ENCODE results near the gene DNAH10. TPM values are rescaled to one million over a fixed set of nuclear protein-coding genes. Genes with fewer than 3 reads are reported as not detected.

DNAH10 gene
- total RNA-seq, 1 donor from 2014 or later, result 0.17 TPM

- H3K4me3 ChIP-seq (ENCODE audit: low read depth, low read length), result no peak overlapping the region
- no peak for DNase-seq (ENCODE audit: low read depth)
- TF ChIP-seq, protein P1, sequence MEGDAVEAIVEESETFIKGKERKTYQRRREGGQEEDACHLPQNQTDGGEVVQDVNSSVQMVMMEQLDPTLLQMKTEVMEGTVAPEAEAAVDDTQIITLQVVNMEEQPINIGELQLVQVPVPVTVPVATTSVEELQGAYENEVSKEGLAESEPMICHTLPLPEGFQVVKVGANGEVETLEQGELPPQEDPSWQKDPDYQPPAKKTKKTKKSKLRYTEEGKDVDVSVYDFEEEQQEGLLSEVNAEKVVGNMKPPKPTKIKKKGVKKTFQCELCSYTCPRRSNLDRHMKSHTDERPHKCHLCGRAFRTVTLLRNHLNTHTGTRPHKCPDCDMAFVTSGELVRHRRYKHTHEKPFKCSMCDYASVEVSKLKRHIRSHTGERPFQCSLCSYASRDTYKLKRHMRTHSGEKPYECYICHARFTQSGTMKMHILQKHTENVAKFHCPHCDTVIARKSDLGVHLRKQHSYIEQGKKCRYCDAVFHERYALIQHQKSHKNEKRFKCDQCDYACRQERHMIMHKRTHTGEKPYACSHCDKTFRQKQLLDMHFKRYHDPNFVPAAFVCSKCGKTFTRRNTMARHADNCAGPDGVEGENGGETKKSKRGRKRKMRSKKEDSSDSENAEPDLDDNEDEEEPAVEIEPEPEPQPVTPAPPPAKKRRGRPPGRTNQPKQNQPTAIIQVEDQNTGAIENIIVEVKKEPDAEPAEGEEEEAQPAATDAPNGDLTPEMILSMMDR (conservative IDR thresholded peaks at IDR 0.05; ENCODE audit: low read depth, low read length), result no peak
Observed at GRCh38 chr12:123954647-123955350, 192.7 kb downstream of the DNAH10 start.

GRCh38 chr12:123956249-123956648 lies 194.1 kb downstream of the DNAH10 start:
- no peak overlapping the region for H3K4me3 ChIP-seq (ENCODE audit: low read depth, low read length)
- TF ChIP-seq, protein P1 (conservative IDR thresholded peaks at IDR 0.05; ENCODE audit: low read depth, low read length), result no peak
- no peak for DNase-seq (ENCODE audit: low read depth)

DNA sequence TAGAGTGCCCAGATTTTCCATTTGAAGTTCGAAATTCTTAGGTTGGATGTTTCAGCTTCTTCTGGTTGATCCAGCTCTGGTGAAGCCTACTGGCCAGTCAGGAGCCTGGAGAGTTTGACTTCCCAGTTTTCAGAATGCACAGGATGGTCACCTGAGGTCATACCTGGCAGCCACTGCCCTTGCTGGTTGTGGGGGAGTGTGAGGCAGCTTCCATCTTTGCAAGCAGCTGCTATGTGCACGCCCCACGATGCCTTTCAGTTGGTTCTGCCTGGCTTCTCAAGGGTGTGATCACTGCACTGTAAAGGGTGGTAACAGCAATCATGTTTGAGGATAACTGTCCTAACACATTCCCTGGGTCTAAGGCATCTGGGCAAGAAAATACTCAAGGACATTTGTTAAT lies 195.1 kb downstream of the DNAH10 start:
- H3K4me3 ChIP-seq (ENCODE audit: low read depth, low read length), result no peak overlapping the region
- no peak for DNase-seq (ENCODE audit: low read depth)
- TF ChIP-seq, protein P1 (conservative IDR thresholded peaks at IDR 0.05; ENCODE audit: low read depth, low read length), result no peak

GRCh38 chr12:123958462-123958861 lies 196.4 kb downstream of the DNAH10 start:
- no peak overlapping the region for H3K4me3 ChIP-seq (ENCODE audit: low read depth, low read length)
- TF ChIP-seq, protein P1 (conservative IDR thresholded peaks at IDR 0.05; ENCODE audit: low read depth, low read length), result no peak

DNA sequence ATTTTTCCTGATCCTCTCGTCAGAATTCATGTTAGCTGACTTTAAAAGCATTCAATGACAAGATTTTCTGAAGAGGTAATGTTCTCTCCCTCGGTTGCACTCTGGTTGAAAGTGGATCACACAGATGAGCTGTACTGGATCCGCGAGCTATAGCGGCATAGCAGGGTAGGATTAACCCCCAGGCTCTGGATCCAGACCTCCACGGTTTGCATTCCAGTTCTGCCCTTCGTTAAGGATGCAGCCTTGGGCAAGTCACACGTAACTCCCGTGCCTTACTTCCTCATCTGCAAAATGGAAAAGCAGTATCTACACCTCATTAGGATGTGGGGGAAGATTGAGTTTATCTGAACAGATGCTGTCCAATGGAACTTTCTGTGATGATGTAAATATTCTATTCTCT lies 196.8 kb downstream of the DNAH10 start:
- H3K4me3 ChIP-seq (ENCODE audit: low read depth, low read length), result no peak overlapping the region

More at GRCh38 chr12:123958462-123958861, 196.4 kb downstream of the DNAH10 start:
- DNase-seq (ENCODE audit: low read depth), result no peak

DNA sequence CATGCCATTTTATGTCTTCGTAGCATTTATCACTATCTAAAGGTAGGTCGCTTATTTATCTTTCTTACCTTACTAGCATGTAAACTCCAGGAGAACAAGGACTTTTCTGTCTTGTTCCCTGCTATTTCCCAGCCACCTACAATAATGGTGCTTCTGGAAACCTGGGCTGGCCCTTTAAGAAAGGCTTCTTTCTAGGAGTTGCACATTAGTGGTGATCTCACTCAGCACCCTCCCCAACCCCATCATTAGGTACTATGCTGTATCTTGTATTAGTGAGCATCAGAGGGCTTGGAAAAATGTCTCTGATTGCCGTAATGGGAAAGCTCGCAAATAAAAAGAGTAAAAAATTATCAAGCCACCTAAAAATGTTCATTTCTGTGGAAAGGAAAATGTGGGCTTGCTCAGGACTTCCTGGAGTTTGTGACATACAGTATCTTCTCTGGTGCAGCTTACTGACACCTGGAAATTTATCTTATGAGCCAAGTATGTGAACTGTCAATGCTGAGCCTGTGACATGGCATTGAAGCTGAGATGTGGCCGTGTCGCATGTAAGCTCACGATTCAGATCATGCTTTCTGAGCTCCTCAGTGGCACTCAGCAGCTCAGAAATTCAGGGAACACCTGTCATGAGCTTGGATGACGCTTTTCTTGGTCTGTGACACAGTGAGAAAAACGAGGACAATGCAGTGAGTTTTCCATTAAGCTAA lies 198.1 kb downstream of the DNAH10 start:
- H3K4me3 ChIP-seq (ENCODE audit: low read depth, low read length), result no peak overlapping the region
- no peak for DNase-seq (ENCODE audit: low read depth)
- TF ChIP-seq, protein P1 (conservative IDR thresholded peaks at IDR 0.05; ENCODE audit: low read depth, low read length), result no peak

More for the DNA sequence above, 196.8 kb downstream of the DNAH10 start:
- TF ChIP-seq, protein P1 (conservative IDR thresholded peaks at IDR 0.05; ENCODE audit: low read depth, low read length), result no peak
- DNase-seq (ENCODE audit: low read depth), result no peak

Data from epithelial cell of proximal tubule (primary cell).